ENCODE data around the gene TTC12.

TTC12 gene

GRCh38 chr11:113408206-113408605, 93.8 kb downstream of the TTC12 start:
- DNase-seq: no peak

- no peak for DNase-seq
Measured at GRCh38 chr11:113408887-113409286, 94.5 kb downstream of the TTC12 start.

GRCh38 chr11:113409526-113409925, 95.1 kb downstream of the TTC12 start:
- DNase-seq: no peak

GRCh38 chr11:113410414-113411135, 96.2 kb downstream of the TTC12 start:
- DNase-seq: no peak

- no peak for DNase-seq
Measured at GRCh38 chr11:113411536-113411935, 97.2 kb downstream of the TTC12 start.

- DNase-seq: no peak
Measured at GRCh38 chr11:113412675-113413074, 98.3 kb downstream of the TTC12 start.

- no peak for DNase-seq
Measured at GRCh38 chr11:113415343-113415742, 101.0 kb downstream of the TTC12 start.

All from activated CD4-positive, alpha-beta T cell treated with anti-CD3 and anti-CD28 coated beads, Interleukin-2, amount 50 U/mL, for 4 hours (primary cell).